HL-60 (cell line): ENCODE measurements around the gene CERKL.

Source experiments
- POLR2AphosphoS5 ChIP-seq: IDR thresholded peaks from 2 replicates; pipeline ENCODE4 v1.6.1; 2012; ENCODE audit warnings: low read depth
- TF ChIP-seq, protein P1 (sequence below): IDR thresholded peaks from one replicate; pipeline ENCODE4 v1.5.1; 2011; ENCODE audit warnings: low read length, control low read depth, inconsistent platforms; ENCODE audit not compliant: insufficient read depth

DNA sequence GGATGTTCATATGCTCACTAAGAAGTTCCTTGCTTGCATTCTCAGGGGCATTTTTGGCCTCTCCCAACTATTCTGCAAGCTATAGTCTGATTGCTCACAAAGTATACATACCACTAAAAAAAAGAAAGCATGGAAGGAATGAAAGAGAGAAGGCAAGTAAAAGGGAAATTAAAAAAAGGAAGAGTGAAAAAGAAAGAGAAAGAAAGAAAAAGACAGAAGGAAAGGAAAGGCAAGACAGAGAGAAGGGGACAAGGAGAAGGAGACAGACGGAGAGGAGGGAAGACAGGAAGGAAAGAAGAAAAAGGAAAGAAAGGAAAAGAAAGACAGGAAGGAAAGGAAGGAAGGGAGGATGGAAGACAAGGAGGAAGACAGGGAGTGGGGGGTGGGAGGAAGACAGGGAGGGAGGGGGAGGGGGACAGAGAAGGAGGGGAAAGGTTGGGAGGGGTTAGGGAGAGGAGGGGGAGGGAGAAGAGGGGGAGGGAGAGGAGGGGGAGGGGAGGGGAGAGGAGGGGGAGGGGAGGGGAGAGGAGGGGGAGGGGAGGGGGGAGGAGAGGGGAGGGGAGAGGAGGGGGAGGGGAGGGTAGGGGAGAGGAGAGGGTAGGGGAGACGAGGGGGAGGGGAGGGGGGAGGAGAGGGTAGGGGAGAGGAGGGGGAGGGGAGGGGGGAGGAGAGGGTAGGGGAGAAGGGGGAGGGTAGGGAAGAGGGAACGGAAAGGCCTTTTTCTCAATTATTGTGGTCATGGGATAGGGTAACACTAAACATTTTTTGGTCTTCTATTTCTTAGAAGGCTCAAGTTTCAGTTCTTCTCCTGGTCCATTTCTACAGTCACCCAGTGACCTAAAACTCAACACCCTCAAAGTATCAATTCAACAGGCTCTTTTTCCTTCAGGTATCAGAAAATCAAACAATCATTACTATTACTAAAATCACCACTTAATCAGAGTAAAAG is 50.7 kb downstream of the CERKL start:
- TF ChIP-seq, protein P1, sequence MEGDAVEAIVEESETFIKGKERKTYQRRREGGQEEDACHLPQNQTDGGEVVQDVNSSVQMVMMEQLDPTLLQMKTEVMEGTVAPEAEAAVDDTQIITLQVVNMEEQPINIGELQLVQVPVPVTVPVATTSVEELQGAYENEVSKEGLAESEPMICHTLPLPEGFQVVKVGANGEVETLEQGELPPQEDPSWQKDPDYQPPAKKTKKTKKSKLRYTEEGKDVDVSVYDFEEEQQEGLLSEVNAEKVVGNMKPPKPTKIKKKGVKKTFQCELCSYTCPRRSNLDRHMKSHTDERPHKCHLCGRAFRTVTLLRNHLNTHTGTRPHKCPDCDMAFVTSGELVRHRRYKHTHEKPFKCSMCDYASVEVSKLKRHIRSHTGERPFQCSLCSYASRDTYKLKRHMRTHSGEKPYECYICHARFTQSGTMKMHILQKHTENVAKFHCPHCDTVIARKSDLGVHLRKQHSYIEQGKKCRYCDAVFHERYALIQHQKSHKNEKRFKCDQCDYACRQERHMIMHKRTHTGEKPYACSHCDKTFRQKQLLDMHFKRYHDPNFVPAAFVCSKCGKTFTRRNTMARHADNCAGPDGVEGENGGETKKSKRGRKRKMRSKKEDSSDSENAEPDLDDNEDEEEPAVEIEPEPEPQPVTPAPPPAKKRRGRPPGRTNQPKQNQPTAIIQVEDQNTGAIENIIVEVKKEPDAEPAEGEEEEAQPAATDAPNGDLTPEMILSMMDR = no peak
- no peak for TF ChIP-seq POLR2AphosphoS5
